ENCODE data around the gene CACNA2D2. TPM values are rescaled to one million over a fixed set of nuclear protein-coding genes. Genes with fewer than 3 reads are reported as not detected.

Gene CACNA2D2
- total RNA-seq, 1 experiment from 2014 or later: 0.59 TPM

DNA sequence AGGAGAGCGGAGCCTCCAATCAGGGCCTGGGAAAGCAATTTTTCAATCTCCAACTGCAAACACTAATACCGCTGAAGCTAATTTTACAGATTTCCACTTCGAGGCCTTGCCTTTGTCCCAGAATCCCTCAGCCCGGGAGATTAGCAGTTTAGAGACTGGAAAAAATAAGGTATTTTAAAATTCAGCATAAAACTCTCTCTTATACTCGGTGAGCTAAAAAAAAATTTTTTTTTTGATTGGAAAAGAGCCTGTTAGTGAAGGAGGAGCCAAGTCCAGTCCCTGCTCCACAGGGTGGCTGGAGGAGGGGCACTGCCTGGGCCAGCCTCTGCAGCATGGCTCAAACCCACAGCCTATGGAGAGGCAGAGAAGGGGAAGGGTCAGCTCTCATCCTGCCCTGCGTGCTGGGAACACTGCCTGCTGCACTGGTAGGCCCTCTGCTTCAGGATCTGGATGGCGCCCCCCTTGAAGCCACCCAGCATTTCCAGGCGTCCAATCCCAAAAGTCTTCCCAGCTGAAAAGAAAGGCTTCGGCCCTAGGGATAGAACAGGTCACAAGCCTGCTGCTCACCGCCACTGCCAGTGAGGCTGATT, 48.9 kb downstream of the CACNA2D2 start:
- H3K9me3 ChIP-seq (ENCODE audit: control insufficient read depth, insufficient read depth, low read depth, low read length): no peaks in the 10 kb centered on the region
- in situ Hi-C loops (cut with HindIII; ENCODE audit: low pct_unique_long_range_greater_than_20kb, low sequenced_read_pairs): no loop called here
- no peak for ATAC-seq
- no peak for TF ChIP-seq SIN3A (IDR thresholded peaks at IDR 0.05; ENCODE audit: borderline replicate concordance, insufficient read depth, low read depth, low read length)
- TF ChIP-seq, protein P1, sequence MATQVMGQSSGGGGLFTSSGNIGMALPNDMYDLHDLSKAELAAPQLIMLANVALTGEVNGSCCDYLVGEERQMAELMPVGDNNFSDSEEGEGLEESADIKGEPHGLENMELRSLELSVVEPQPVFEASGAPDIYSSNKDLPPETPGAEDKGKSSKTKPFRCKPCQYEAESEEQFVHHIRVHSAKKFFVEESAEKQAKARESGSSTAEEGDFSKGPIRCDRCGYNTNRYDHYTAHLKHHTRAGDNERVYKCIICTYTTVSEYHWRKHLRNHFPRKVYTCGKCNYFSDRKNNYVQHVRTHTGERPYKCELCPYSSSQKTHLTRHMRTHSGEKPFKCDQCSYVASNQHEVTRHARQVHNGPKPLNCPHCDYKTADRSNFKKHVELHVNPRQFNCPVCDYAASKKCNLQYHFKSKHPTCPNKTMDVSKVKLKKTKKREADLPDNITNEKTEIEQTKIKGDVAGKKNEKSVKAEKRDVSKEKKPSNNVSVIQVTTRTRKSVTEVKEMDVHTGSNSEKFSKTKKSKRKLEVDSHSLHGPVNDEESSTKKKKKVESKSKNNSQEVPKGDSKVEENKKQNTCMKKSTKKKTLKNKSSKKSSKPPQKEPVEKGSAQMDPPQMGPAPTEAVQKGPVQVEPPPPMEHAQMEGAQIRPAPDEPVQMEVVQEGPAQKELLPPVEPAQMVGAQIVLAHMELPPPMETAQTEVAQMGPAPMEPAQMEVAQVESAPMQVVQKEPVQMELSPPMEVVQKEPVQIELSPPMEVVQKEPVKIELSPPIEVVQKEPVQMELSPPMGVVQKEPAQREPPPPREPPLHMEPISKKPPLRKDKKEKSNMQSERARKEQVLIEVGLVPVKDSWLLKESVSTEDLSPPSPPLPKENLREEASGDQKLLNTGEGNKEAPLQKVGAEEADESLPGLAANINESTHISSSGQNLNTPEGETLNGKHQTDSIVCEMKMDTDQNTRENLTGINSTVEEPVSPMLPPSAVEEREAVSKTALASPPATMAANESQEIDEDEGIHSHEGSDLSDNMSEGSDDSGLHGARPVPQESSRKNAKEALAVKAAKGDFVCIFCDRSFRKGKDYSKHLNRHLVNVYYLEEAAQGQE (IDR thresholded peaks at IDR 0.05; ENCODE audit: insufficient read depth in 1 of 2, low read depth in 2 of 2, low read length in 1 of 2): no peak
- TF ChIP-seq TCF7L2 (IDR thresholded peaks at IDR 0.05; ENCODE audit: low read depth, low read length): no peak
- no peak for TF ChIP-seq POLR2AphosphoS5 (IDR thresholded peaks at IDR 0.05; ENCODE audit: low read depth, low read length)
- TF ChIP-seq, protein P2, sequence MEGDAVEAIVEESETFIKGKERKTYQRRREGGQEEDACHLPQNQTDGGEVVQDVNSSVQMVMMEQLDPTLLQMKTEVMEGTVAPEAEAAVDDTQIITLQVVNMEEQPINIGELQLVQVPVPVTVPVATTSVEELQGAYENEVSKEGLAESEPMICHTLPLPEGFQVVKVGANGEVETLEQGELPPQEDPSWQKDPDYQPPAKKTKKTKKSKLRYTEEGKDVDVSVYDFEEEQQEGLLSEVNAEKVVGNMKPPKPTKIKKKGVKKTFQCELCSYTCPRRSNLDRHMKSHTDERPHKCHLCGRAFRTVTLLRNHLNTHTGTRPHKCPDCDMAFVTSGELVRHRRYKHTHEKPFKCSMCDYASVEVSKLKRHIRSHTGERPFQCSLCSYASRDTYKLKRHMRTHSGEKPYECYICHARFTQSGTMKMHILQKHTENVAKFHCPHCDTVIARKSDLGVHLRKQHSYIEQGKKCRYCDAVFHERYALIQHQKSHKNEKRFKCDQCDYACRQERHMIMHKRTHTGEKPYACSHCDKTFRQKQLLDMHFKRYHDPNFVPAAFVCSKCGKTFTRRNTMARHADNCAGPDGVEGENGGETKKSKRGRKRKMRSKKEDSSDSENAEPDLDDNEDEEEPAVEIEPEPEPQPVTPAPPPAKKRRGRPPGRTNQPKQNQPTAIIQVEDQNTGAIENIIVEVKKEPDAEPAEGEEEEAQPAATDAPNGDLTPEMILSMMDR (IDR thresholded peaks at IDR 0.05): no peak
- no peak overlapping the region for H3K27ac ChIP-seq (ENCODE audit: low read length)
- intact Hi-C loops (cut with micrococcal nuclease; ENCODE audit: unreplicated experiment): no loop called here
- DNase-seq (ENCODE audit: low read depth, low spot score): no peak
- no peaks in the 10 kb centered on the region for H3K27me3 ChIP-seq (ENCODE audit: control insufficient read depth, insufficient read depth, low read length)
- ChIA-PET CTCF (no interaction called here), POLR2A (no interaction called here)
- no peaks in the 10 kb centered on the region for H3K4me1 ChIP-seq (ENCODE audit: control insufficient read depth, insufficient read depth, low read length)
- BruUV-seq (replicated peaks): no TSS peak
- H3K36me3 ChIP-seq (ENCODE audit: control insufficient read depth, insufficient read depth, low read length): no peaks in the 10 kb centered on the region
- H3K4me3 ChIP-seq (ENCODE audit: low read depth in 2 of 2, low read length in 2 of 2): no peak overlapping the region

DNA sequence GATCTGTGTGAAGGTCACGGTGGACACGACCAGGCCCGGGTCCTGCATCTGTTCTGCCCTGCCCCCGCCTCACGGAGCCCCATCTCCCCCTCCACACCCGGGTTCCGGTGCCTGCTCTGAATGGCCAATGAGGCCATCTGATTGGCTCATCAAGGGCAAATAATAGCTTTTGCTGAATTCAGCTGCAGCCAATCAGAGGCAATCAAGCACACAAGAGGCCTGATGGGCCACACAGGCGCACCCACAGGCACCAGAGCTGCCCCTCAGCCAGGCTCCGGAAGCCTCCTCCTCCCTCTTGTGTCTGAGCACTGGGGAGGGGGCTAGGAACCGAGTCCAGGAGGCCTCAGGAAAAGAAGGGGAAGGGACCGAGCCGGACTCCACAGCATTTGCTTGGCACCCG, 49.5 kb downstream of the CACNA2D2 start:
- in situ Hi-C loops (cut with HindIII; ENCODE audit: low pct_unique_long_range_greater_than_20kb, low sequenced_read_pairs) (no loop called here), intact Hi-C loops (cut with micrococcal nuclease; ENCODE audit: unreplicated experiment) (no loop called here)
- TF ChIP-seq POLR2AphosphoS5 (IDR thresholded peaks at IDR 0.05; ENCODE audit: low read depth, low read length) (no peak), TCF7L2 (IDR thresholded peaks at IDR 0.05; ENCODE audit: low read depth, low read length) (no peak), SIN3A (IDR thresholded peaks at IDR 0.05; ENCODE audit: borderline replicate concordance, insufficient read depth, low read depth, low read length) (no peak)
- TF ChIP-seq, protein P1 (IDR thresholded peaks at IDR 0.05; ENCODE audit: insufficient read depth in 1 of 2, low read depth in 2 of 2, low read length in 1 of 2): no peak
- TF ChIP-seq, protein P2 (IDR thresholded peaks at IDR 0.05): no peak
- Histone ChIP-seq H3K4me3 (ENCODE audit: low read depth in 2 of 2, low read length in 2 of 2) (no peak overlapping the region), H3K9me3 (ENCODE audit: control insufficient read depth, insufficient read depth, low read depth, low read length) (no peaks in the 10 kb centered on the region), H3K4me1 (ENCODE audit: control insufficient read depth, insufficient read depth, low read length) (no peaks in the 10 kb centered on the region), H3K36me3 (ENCODE audit: control insufficient read depth, insufficient read depth, low read length) (no peaks in the 10 kb centered on the region), H3K27ac (ENCODE audit: low read length) (no peak overlapping the region), H3K27me3 (ENCODE audit: control insufficient read depth, insufficient read depth, low read length) (no peaks in the 10 kb centered on the region)
- no TSS peak for BruUV-seq (replicated peaks)
- DNase-seq (ENCODE audit: low read depth, low spot score) (no peak), ATAC-seq (no peak)
- ChIA-PET CTCF (no interaction called here), POLR2A (no interaction called here)
